GM12864 (cell line): ENCODE results near the gene SAG.

Experiments used
- DNase-seq: peaks from one replicate; pipeline ENCODE4 v3.0.0-alpha.2; 2011; ENCODE audit warnings: low read depth
- H3K4me3 ChIP-seq: 2 replicates; pipeline ENCODE4 v1.5.1; 2011; ENCODE audit warnings: mild to moderate bottlenecking, low read depth, low read length, control low read depth
- TF ChIP-seq, protein P1 (sequence below): IDR thresholded peaks from 2 replicates; pipeline ENCODE4 v1.5.1; 2011; ENCODE audit warnings: low read depth, mild to moderate bottlenecking, moderate library complexity, low read length, control low read depth, inconsistent platforms; ENCODE audit errors: missing control alignments

The SAG gene

DNA sequence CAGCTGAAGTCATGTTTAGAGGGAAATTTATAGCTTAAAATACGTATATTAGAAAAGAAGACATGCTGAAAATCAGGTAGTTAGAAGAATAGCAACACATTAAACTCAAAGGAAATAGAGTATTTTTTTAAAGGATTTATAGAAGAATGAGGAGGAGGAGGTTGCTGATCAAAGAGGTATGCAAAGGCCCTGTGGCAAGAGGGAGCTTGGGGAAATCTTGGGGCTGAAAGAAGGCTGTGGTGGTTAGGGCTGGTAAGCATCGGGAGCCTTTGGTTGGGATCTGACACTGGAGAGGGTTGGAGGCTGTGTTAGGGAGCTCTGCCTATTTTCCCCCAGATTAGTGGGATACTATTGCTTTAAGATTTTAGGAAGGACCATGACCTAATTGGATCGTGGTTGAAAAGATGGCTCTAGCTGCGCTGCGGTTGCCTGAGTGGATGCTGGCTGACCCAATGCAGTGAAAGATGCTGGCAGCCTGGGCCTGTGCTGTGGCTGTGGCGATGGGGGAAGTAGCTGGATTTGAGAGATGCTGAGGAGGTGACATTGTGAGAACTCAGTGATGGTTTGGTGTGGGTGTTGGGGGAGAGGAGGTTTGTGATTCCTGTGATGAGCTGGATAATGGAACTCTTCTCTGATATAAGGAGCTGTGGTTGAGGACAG, 58.4 kb downstream of the SAG start:
- H3K4me3 ChIP-seq = no peak overlapping the region
- DNase-seq = no peak
- TF ChIP-seq, protein P1, sequence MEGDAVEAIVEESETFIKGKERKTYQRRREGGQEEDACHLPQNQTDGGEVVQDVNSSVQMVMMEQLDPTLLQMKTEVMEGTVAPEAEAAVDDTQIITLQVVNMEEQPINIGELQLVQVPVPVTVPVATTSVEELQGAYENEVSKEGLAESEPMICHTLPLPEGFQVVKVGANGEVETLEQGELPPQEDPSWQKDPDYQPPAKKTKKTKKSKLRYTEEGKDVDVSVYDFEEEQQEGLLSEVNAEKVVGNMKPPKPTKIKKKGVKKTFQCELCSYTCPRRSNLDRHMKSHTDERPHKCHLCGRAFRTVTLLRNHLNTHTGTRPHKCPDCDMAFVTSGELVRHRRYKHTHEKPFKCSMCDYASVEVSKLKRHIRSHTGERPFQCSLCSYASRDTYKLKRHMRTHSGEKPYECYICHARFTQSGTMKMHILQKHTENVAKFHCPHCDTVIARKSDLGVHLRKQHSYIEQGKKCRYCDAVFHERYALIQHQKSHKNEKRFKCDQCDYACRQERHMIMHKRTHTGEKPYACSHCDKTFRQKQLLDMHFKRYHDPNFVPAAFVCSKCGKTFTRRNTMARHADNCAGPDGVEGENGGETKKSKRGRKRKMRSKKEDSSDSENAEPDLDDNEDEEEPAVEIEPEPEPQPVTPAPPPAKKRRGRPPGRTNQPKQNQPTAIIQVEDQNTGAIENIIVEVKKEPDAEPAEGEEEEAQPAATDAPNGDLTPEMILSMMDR = no peak

DNA sequence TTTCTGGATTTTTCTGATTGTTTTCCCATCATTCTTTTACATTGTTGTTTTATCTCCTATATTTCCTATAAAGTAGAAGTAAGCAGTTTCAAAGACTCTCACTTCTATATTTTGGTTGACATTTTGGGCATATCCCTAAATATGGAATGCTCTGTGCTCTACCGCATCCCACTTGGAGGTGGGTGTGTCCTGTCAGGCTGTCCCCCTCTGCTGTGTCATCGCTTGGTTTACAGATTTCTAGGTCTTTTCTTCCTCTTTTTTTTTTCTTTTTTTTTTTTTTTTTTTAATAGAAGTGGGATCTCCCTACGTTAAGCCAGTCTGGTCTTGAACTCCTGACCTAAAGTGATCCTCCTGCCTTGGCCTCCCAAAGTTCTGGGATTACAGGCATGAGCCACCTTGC, 60.0 kb downstream of the SAG start:
- DNase-seq = no peak
- TF ChIP-seq, protein P1 = no peak
- no peak overlapping the region for H3K4me3 ChIP-seq

DNA sequence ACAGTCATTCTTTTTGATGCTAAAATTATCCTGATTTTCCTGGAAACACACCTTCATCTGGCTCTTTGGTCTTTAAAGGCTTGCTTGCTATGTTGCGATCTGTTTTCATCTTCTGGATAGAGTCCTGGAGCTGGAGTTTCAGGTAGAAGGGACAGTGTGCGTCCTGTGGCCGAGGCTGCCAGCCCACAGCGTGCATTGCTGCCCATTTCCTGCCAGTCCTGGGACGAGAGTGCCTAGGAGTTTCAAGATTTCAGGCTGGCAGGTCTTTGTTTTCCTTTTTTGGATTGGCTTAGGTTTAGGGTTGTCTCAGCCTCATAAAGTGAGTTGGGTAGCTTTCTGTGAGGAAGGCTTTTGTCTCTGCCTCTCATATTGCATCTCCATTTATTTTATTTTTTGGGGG, 61.1 kb downstream of the SAG start:
- TF ChIP-seq, protein P1 = no peak
- DNase-seq = no peak
- no peak overlapping the region for H3K4me3 ChIP-seq

DNA sequence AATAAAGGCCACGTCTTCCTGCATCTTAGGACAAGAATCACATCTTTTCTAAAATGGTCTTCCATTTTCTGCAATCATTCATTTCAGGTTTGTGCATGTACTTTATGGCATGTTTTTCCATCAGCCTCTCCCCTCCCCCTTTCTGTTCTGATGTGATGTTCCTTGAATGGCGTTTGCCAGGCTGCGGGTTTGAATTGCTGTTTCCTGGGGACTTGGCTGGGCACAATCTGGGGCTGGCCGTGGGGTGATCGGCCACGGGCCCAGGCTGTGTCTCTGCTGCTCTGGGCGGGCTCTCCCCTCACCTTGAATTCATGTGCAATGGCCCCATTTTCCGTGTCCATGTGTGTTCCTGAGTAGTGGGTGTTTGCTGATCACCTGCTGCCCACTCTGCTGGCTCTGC, 61.8 kb downstream of the SAG start:
- no peak for DNase-seq
- TF ChIP-seq, protein P1 = no peak
- H3K4me3 ChIP-seq = no peak overlapping the region

DNA sequence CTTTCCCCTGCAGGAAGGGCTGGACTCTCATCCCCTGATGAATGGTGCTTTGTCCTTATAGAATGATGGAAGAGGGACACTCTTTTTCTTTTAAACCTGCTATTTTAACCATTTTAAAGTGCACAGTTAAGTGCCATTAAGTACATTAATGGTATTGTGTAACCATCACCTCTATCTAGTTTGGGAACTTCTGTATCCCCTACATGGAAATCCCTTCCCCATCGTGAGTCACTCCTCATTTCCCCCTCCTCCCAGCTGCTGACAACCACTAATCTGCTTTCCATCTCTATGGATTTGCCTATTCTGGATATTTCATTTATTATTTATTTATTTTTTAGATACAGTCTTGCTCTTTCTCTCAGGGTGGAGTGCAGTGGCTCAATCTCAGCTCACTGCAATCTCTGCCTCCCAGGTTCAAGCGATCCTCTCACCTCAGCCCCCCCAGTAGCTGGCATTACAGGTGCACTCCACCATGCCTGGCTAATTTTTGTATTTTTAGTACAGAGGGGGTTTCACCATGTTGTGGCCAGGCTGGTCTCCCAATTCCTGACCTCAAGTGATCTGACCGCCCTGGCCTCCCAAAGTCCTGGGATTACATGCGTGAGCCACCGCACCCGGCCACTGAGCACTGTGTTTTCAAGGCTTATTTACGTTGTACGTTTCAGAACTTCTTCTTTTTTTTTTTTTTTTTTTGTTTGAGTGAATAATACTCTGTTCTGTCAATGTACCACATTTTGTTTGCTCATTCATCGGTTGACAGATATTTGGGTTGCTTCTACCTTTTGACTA, 62.5 kb downstream of the SAG start:
- TF ChIP-seq, protein P1 = no peak
- DNase-seq = no peak
- H3K4me3 ChIP-seq = no peak overlapping the region

- TF ChIP-seq, protein P1 = no peak
- H3K4me3 ChIP-seq = no peak overlapping the region
- DNase-seq = no peak
These were observed 64.0 kb downstream of the SAG start for GRCh38 chr2:233371641-233372040.
